HG03095 (cell line): ENCODE measurements around the gene SUSD3.

ENCODE experiments used
- ATAC-seq: cut with Tn5 transposase; IDR thresholded peaks from one replicate; pipeline ENCODE4 v1.9.1; 2021; ENCODE audit warnings: moderate library complexity; ENCODE audit not compliant: unreplicated experiment

Gene SUSD3

DNA sequence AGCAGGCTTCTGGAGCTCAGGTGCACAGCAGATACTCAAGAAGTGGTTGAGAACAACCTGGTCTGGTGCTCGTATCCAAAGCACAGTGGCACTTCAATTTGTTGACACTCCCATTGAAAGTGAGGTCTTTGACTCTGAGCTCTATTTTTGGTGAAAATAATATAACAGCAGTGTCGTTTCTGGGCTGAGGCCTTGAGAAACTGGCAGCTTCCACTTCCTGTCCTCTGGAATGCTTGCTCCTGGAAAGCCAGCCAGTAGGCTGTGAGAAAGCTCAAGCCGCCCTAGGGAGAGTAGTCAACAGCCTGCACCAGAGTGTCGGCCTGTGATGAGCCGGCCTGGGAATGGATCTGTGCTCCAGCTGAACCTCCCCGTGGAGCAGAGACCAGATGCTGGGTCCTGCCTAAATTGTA is 6.8 kb upstream of the SUSD3 start:
- no peak for ATAC-seq

DNA sequence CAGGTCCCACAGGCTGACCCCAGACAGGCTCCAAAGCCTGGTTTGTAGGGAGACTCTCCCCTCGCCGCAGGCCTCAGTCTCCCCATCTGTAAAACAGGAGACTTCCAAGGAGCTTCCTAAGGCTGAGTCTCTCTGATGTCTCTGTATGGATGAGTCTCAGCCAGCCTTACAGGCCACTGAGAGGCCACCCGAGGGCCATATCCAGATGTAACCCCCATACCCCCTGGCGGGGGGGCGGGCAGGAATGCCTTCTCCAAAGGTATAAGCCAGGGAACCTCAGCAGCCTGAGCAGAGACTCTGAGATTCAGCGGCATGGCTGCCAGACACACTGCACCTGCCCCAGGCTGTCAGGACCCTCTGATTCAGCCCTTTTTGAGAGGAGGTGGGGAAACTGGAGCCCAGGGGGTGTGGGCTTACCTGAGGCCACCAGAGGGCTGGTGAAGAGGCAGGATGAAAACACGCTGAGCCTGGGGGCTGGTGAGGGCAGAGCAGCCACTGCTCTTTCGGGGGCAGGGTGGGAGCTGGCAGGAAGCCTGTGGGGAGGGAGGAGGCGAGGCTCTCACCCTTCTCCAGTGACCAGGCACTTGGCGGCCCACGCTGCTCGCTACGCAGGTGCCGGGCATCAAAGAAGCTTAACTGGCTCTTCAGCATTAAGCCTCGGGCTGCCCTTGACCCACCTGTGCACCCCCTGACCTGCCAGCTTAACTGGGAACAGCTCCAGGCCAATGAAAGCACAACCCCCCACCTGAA is 5.5 kb upstream of the SUSD3 start:
- ATAC-seq: no peak

DNA sequence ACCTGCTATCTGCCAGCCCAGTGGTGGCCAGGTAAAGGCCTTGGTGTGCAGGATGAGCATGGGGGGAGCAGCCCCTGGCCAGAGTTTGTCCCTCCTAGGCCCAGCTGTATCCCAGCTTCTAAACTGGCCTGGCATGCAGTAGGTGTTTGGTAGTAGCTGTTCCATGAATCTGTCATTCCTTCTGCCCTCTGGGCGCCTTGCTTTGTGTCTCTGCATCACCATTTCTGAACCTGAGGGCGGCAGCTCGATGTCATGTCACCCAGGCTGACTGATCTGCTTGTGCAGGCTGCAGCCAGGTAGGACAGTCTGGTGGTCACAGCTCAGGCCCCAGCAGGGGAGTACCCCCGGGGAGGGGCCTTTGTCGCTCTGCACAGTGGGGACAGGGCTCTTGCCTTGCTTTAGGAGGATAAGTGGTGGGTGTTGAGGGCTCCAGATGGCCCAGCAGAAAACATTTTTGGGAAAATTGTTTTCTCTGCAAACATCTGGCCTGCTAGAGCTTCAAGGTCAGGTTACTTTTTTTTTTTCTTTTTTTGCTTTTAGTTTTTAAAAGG is 4.6 kb upstream of the SUSD3 start:
- no peak for ATAC-seq

DNA sequence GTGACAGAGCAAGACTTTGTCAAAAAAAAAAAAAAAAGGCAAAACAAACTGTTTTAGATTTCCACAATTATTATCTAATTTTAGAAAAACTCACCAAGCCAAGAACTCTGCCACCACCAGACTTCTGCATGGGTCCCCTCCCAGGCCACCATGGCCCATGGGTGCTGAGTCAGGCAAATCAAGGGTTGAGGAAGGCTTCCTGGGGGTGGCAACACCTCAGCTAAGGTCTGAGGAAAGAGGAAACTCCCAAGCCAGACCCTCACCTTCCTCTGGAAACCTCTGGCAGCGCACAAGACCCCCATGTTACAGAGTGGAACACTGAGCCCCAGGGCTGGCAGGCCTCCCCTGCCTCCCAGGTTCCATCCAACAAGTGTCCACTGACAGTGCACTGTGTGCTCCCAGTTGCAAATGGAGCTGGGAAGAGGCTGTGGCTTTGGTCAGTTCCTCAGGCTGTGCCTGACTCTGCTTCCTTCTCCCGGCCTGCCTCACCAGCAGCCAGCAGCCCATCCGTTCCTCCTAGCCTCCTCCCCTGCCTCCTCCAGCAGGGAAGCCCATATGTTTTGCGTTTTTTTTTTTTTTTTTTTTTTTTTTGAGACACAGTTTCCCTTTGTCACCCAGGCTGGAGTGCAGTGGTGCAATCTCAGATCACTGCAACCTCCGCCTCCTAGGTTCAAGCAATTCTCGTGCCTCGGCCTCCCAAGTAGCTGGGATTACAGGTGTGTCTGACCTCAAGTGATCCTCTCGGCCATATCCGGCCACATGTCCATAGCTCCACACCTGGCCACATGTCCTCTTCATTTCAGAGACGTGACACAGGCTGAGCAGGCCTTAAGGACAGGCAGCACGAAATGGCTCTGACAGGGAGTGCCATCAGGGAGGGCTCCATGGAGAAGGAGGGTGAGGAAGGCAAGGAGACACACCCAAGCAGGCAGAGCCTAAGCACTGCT is 3.5 kb upstream of the SUSD3 start:
- ATAC-seq: no peak

DNA sequence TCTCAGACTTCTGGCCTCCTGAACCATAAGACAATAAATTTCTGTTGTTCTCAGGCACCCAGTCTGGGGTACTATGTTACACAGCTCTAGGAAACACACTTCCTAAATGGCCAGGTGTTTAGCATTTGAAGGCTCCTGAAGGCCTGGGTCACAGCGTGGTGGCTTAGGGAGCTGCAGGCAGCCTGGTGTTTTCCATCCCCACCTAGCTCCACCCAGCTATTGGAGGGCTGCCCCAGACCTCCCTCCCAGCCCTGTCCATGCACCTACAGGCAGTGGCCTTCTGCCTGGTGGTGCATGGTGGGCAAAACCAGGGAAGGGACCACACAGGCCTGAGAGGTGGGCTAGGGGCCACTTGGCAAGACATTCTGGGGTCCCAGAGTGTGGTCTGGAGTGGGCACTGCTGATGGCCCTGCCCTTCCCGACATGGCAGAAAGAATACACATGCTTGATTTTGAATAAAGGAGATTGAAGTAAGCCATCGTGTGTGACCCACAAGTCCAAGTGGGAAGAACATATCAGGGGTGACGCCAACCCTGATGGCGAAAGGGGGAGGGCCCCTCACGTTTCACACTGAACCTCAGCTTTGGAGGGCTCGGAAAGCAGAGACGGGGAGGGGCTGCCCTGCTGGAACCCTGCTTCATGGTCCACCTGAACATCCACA is 1.3 kb upstream of the SUSD3 start:
- ATAC-seq: no peak

DNA sequence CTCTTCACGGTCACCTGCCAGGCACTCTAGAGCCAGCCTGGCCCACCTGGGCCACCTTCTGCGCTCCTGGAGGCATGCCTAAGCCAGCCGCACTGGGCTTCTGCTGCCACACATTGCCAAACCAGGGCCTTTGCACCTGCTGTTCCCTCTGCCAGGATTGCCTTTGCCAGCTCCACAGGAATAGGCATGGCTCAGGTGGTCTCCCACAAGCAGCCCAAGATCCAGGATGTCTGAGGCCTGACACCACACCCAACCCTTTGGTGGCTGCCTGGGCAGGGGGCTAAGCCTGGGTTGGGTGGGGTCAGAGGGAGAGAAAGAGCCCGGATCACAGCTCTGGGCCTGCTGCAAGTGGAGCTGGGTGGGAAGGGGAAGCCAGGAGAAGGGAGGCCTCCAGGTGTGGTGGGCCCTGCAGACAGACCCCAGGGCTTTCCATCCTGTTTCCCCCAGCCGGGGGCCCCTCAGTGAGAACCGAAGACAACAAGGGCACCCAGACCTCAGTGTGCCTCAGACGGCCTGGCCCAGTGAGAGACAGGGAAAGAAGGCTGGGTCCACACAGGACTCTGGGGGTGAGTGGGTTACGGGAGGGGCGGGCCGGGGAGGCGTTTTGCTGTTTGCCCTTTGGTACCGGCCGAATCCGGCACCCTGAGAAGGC is 672 bp upstream of the SUSD3 start:
- no peak for ATAC-seq

DNA sequence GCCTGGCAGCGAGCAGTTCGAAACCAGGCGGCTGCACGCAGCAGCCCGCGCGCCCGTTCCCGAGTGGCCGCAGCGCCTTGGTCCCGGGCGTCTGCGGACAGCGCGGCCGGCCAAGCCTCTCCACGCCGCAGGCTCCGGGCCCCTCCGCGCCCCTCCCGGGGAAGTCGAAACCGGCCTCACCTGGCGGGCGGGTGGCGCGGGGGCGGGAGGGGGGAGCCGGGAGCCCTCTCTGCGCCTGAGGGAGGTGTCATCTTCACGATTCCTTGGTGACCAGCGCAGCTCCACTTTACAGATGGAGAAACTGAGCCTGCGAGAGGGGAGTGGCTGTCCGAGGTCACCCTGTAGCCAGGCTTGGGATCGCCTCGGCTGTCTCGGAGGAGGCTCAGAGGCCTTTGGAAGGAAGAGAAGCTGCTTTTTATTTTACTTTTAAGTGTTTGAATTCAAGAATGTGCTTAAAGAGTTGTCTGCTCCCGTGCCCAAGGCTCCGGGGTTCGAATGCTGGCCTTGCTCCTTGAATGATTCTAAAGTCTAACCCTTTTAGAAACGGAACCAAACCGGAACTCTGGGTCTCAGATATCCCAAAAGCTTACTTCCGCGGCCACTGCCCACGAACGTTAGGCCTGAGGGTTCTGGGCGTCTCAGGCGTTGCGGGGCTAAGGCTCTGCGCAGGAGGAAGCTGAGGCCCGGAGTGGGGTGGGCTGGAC is 662 bp downstream of the SUSD3 start:
- no peak for ATAC-seq

DNA sequence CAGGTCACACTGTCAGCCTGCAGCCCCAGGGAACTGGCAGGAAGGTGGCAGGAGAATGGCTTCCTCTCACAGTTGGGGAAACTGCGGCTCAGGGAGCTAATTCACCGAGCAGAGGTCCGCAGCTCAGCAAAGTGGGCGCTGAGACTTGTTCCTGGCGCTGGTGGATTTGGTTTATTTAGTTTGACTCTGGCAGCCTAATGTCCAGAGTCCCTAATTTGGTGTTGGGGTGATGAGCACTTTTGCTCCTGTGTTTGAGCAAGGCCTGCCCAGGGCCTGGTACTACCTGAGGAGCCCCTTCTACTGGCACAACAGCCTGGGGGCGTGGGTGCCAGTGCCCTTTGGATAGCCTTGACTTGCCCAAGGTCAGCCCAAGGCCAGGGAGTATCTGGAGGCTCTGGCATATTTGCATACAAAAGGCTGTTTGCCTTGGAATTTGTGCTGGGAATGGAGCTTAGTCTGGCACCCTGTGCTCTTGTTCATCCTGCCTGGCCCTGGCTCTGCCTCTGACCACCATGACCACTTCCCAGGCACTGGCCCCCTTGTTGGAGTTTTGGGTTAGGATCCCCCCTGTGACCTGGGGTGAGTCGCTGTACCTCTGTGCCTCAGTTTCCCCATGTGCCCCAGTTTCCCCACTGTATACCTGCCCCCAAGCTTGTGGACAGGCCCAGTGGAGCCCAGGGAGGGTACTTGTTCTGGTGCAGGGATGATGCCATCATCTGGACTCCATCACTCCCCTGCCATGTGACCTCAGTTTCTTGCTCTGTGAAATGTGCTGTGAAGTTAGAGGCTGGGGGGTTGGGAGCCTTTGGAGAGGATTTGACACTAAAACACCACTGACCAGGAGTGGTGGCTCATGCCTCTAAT is 1.4 kb downstream of the SUSD3 start:
- no peak for ATAC-seq

DNA sequence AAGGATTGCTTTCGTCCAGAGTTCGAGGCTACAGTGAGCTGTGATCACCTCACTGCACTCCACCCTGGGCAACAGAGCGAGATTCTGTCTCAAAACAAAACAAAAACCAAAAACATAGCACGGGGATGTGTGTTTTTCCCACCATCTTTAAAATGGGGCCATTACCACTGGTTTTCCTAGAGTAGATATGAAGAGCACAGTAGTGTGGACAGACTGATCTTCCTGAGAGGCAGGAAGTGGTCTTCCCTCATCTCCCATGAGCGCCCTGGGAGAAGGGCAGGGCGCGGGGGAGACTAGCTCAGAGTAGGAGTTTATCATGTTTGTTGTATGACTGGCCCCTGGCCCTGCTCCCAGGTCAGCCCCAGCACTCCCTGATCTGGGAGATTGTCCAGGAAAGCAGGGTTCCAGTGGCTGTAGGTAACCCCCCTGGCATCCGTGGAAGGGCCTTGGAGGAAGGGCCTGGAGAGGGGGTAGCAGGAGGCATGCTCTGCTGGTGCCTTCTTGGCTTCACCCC is 2.3 kb downstream of the SUSD3 start:
- ATAC-seq: no peak

DNA sequence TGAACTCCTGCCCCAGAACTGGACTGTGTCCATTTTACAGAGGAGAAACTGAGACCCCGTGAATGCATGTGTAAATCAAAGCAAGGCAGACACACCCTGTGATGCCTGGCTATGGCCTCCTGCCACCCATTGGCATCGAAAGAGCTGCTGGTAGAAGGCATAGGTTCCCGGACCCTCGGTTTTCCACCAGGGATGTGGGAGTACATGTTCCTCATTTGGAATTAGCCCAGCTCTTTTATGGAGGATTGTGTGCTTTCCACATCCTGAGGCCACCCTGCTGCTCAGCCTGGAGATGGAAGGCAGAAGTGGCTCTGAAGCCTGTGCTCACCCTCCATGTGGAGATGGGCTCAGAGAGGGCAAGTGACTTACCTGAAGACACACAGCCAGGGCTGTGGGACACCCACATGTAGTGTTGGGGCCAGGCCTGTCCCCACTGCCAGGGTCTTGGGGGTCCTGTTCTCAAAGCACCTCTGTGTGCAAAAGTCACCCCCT is 2.8 kb downstream of the SUSD3 start:
- no peak for ATAC-seq

DNA sequence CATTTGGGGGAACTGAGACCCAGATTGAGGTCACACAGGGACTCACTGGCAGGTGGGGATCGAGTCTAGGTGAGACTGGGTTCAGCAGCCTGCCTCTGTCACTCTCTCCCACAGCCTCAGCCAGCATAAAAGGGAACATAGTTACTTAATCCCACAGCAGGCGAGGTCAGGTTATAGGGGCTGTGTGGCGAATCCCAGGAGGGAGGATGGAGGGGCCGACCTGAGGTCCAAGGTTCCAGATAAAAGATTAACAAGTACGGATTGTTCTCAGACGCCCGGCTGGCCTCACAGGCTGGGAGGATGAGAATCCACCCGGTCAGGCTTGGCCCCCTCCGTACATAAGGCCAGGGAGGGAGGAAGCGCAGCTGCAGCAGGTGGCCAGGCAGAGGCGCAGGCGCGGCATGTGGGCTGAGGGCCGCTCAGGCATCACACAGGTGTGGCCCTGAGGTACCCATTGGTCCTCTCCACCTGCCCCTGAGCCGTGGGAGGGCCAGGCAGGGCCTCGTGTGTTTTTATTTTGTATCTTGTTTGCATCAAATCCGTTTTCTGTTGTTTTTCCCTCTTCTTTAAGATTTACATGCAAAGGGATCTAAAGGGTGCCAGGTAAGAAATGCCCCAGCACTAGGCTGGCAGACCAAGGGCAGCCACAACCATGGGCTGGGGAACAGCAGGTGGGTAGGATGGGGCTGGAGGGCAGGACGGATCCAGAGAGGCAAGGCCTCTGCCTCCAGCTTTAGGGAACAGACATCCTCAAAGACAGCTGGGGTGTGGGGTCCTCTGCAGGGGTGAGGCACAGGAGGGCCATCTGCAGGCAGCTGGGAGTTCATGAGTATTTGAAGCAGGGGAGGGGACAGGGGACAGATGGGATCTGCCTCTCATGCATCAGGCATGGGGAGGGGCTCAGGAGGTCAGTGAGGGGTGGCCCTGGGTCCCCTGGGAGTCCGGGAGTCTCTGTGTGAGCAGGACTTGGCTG is 3.6 kb downstream of the SUSD3 start:
- ATAC-seq: peak; percentile 33

DNA sequence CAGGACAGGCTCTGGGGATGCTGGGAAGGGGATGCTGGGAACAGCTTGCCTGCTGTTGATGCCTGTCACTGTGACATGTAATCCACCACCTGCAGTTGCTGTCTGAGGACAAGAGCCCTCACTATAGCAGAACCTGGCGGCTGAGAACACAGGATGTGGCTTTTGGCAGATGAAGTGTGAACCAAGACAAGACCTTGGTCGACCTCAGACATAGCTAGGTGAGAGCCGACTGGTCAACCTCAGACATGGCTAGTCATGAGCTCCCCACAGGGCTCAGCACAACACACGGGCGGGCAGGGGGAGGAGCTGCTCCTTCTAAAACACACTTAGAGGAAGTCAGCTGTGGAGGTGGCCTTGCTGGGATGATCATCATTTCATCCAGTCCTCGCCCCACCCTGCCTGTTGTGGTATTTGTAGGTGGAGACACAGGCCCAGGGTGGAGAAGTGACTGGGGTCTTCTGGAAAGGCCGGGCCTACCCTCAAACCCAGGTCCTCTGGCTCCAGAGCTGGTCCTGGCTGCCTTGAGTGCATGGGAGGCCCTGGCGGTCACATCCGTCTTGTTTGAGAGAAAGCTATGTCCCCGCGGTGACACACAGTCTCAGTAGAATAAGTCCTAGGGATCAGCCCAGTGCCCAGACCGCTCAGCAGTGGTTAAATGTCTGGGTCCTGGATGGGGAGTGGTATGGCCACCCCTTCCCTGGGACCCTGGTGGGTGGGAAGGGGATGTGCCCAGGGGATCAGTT is 6.1 kb downstream of the SUSD3 start:
- ATAC-seq: peak; percentile 89

DNA sequence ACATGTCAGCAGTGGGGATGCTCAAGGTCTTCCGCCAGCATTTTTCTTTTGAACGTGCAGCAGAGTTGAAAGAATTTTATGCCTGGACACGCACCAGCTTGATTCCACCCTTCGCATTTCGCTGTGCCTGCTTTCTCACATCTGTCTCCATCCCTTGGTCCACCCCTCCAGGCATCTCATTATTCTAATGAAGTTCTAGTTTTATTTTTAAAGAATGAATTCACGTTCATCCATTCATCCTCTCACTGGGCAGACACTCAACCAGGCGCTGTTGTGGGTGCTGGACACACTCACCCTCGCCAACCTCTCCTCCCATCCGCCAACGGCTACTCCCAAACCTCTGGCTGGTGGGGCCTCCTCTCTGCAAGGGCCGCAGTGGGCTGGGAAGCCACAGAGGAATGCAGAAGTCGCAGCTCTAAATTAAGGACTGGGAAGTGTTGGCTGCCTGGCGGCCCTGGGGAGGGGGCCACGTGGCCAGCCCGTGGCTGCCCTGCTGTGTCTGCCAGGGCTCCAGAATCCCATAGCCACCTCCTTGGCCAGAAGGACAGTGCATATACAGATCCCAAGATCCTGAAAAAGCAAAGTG is 6.7 kb downstream of the SUSD3 start:
- ATAC-seq: no peak

DNA sequence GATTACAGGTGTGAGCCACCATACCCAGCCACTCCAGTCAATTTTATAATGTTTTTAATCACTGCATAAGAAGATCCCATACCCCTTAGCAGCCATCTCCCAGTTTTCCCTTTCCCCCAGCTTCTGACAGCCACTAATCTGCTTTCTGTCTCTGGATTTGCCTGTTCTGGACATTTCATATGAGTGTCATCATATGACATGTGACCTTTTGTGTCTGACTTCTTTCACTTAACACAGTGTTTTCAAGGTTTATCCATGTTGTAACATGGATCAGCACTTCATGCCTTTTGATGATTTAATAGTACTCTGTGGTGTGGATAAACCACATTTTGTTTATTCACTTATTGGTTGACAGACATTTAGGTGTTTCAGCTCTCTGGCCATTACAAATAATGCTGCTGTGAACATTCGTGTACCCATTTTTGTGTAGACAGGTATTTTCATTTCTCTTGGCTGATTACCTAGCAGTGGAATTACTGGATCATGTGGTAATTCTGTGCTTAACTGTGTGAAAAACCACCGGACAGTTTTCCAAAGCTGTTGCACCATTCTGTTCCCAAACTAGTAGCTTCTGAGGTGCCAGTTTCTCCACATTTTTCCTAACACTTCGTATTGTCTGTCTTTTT is 8.6 kb downstream of the SUSD3 start:
- ATAC-seq: no peak

DNA sequence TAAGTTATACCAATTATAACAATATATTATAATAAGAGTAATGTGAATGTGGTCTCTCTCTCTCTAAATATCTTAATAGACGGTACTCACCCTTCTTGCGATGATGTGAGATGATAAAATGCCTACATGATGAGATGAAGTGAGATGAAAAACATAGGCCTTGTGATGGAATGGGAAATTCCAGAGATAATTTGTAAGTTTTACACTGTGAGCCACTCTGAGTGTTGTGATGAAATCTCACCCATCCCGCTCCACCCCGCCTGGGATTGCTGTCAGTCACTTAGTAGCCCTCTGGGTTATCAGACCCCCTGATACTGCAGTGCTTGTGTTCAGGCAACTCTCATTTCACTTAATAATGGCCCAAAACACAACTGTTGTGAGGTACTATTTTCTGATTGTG is 10.5 kb downstream of the SUSD3 start:
- no peak for ATAC-seq

DNA sequence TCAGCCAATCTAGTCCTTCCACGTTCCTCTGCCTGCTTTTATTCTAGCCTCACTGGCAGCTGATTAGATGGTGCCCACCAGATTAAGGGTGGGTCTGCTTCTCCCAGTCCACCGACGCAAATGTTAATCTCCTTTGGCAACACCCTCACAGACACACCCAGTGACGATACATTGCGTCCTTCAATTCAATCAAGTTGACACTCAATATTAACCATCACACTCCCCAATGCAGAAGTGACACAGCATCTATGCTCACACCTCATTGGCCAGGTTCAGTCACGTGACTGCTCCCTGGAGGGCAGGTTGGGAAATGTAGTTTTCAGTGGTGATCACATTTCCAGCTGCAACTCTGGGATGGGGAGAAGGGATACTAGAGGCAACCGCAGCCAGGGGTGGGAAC is 13.0 kb downstream of the SUSD3 start:
- ATAC-seq: no peak
